ENCODE results near the gene LRRC8C. TPM values are rescaled to one million over a fixed set of nuclear protein-coding genes. Genes with fewer than 3 reads are reported as not detected.

LRRC8C gene
- total RNA-seq, 1 experiment from 2014 or later: 8.4 TPM

GRCh38 chr1:89659322-89660081, 26.6 kb downstream of the LRRC8C start:
- ATAC-seq: no peak
- TF ChIP-seq ZFX (IDR thresholded peaks at IDR 0.05): no peak
- TF ChIP-seq YY1 (IDR thresholded peaks at IDR 0.05; ENCODE audit: extremely low read depth, insufficient replicate concordance, low read depth, low read length): no peak
- no peak for TF ChIP-seq SIN3A (IDR thresholded peaks at IDR 0.05; ENCODE audit: low read depth)
- no peak for TF ChIP-seq EZH2 (IDR thresholded peaks at IDR 0.05)
- no peak for TF ChIP-seq ZBTB33 (IDR thresholded peaks at IDR 0.05; ENCODE audit: extremely low read depth, insufficient replicate concordance, low read length)
- H3K36me3 ChIP-seq (ENCODE audit: control insufficient read depth in 1 of 2, insufficient read depth in 2 of 2, low read length in 2 of 2): no peaks in the 10 kb centered on the region
- no TSS peak for BruUV-seq (replicated peaks)
- ChIA-PET POLR2A (interaction anchor here (0.7 kb wide), 1 partner anchor 10 kb away, joined by 3 read pairs; no protein-coding TSS in a partner anchor), CTCF (no interaction called here), RAD21 (ENCODE audit: low non-redundant PET in 1 of 2, low total read pairs in 2 of 2, uncharacterized antibody in 2 of 2, unreplicated experiment in 2 of 2) (no interaction called here)
- H2AFZ ChIP-seq (ENCODE audit: low read depth, low read length, poor library complexity, severe bottlenecking): no peak overlapping the region
- no peak overlapping the region for H3K27ac ChIP-seq (ENCODE audit: low read depth, low read length)
- H3K4me1 ChIP-seq (ENCODE audit: control insufficient read depth in 1 of 2, insufficient read depth in 2 of 2, low read length in 2 of 2): no peaks in the 10 kb centered on the region
- DNase-seq (ENCODE audit: low read depth, low spot score): no peak
- no peak overlapping the region for H3K4me2 ChIP-seq (ENCODE audit: low read length)
- no peak overlapping the region for H3K4me3 ChIP-seq (replicated peaks in 1 of 2; ENCODE audit: low read depth in 1 of 2, low read length in 2 of 2)
- H3K9ac ChIP-seq (ENCODE audit: low read length): no peak overlapping the region
- H3K9me3 ChIP-seq (ENCODE audit: control insufficient read depth in 1 of 2, insufficient read depth in 1 of 2, low read depth in 1 of 2, low read length in 2 of 2): no peaks in the 10 kb centered on the region
- H3K9me2 ChIP-seq (ENCODE audit: insufficient read depth): no peaks in the 10 kb centered on the region
- H4K20me1 ChIP-seq (ENCODE audit: insufficient read depth): no peaks in the 10 kb centered on the region
- H3K79me2 ChIP-seq (ENCODE audit: insufficient read depth, low read length): 0 out of 2 replicates have a peak, but pooled peaks cover 10% of the 10 kb centered on the region
- H3K27me3 ChIP-seq (ENCODE audit: insufficient read depth, low read length): no peaks in the 10 kb centered on the region
- intact Hi-C loops (cut with micrococcal nuclease): no loop called here

All from HCT116 (cell line).